ENCODE results near the gene OR10R2.
"Not testable (repeated sequence)": the region's sequence is repeated elsewhere in the genome, so short reads cannot be mapped to it uniquely, and the experiment has no call there.

The OR10R2 gene, protein sequence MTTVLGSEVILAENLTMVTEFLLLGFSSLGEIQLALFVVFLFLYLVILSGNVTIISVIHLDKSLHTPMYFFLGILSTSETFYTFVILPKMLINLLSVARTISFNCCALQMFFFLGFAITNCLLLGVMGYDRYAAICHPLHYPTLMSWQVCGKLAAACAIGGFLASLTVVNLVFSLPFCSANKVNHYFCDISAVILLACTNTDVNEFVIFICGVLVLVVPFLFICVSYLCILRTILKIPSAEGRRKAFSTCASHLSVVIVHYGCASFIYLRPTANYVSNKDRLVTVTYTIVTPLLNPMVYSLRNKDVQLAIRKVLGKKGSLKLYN

DNA sequence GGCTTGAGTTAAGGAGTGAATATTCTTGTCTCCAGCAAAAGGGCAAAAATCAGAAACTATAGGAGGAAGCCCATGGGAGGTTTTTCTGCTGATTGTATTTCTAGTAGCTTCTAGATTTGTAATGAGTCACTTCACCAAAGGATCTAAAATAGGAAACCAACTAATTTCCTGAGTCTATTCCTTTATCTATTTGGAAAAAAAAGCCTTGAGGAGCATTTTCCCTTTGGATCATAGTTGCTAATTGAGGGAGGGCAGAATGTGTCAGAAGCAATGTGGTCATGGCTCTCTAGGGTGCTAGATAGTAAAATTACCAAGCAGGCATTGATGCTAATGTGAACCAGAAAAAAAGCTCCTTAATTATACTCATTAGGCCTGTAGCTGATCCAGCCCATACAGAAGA, at the start of gene OR10R2:
Gene OR10R2 (plus strand): TSS at position 301 of the 400 bp plus-strand sequence. CDS start 106 bp downstream, outside the sequence.
- DNase-seq = no peak

DNA sequence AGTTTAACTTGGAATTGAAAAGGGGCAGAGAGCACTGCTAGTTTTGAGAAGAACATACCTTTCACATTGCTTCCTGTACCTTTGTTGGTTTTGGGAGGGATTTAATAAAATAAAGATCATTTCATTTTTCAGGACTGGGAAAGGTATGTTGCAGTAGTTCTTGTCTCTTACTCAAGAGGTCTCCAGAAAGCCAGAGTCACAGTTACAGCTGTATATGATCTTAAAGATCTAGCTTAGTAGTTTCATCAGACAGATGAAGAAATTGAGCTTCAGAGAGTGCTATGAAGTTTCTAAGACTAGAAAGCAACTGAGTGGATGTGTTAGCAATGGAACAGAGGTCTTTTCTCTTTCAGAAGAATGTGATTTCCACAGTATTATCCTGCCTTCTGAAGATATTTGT, 47.0 kb upstream of the OR10R2 start:
- no peak for DNase-seq

DNA sequence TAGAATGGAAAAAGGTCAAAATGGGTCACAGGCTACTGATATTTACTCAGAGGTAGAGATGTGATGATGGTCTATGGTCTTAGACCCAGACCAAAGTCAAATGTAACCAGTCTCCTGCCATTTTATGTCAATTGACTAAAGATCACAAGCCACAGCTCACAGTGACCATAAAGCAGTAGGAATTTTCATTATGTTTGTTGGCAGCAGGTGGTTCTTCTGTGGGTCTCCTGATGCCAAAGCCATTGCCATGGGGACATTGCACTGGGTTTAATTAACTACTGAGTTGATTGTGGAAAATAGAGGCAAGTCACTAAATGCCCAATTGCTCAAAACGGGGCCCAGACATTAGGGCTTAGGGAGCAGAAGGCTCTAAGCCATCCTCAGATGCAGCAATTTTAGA, 45.9 kb upstream of the OR10R2 start, which contains the start of gene OR10K2:
Gene OR10K2 (minus strand): TSS at position 101 of the 400 bp plus-strand sequence. CDS start 5,371 bp downstream, outside the sequence.
- DNase-seq = no peak

DNA sequence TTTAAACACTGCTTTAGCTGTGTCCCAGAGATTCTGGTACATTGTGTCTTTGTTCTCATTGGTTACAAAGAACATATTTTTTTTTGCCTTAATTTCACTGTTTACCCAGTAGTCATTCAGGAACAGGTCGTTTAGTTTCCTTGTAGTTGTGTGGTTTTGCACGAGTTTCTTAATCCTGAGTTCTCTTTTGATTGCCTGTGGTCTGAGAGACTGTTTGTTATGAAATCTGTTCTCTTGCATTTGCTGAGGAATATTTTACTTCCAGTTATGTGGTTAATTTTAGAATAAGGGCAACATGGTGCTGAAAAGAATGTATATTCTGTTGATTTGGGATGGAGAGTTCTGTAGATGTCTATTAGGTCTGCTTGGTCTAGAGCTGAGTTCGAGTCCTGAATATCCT, 41.9 kb upstream of the OR10R2 start:
- DNase-seq = not testable (repeated sequence)

DNA sequence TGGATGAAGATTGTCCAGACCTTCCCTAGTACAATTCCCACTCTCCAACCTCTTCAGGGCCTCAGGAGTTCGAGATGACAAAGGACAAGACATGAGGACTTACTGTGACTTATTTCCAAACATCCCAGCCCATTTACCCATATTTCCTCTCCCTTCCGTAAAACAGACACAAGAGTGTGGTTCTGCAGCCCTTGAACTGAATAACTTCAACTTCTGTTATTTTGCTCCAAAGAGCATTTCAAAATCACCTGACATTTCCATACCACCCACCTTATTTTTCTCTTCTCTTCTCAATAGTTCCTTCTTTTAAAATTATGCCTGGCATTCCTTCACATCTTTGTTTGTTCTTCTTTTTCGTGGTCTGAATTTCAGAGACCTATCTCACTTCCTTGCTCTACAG, 37.3 kb upstream of the OR10R2 start:
- no peak for DNase-seq

DNA sequence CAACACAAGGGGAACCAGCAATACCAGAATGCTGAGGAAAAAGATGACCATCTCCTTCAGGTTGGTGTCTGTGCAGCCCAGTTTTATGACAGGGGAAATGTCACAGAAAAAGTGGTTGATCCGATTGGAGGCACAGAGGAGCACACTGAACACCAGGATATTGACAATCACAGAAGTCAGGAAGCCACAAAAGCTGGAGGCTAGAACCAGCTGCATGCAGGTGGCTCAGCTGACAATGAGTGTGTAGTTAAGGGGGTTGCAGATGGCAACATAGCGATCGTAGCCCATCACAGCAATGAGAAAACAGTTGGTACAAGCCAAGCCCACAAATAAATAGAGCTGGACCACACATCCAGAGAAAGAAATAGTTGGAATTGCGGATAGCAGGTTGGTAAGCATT, 26.6 kb upstream of the OR10R2 start:
- no peak for DNase-seq

DNA sequence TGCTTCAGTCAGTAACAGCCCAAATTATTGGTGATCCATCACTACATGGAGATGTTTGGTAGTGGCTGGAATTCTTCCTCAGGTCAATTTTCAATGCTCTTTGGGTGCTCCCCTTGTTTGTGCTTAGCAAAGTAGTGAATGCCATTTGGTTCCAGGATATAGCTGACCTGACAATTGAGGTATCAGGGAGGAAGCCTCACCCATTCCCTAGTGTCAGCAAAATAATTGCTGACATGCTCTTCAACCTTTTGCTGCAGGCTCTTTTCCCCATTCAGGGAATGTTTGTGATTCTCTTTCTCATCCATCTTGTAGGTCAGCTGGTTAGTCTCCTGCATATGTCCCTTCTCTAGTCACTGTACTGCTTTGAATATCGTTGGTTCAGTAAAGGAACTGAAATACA, 17.5 kb upstream of the OR10R2 start:
- DNase-seq = no peak

DNA sequence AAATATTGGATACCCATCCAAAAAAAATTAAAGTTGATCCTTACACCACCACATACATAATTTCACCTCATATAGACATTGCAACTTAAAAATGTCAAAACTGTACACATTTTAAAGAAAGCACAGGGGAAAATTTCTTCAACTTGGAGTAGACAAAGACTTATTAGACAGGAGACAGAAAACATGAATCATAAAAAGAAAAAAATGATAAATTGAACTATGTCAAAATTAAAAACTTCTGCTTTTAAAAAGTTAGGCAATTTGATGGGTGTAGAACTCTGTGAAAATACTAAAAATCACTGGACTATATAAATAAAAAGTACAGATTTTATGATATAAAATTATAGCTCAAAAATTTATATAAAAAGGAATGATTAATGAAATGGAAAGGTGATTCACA, 14.8 kb upstream of the OR10R2 start:
- no peak for DNase-seq

DNA sequence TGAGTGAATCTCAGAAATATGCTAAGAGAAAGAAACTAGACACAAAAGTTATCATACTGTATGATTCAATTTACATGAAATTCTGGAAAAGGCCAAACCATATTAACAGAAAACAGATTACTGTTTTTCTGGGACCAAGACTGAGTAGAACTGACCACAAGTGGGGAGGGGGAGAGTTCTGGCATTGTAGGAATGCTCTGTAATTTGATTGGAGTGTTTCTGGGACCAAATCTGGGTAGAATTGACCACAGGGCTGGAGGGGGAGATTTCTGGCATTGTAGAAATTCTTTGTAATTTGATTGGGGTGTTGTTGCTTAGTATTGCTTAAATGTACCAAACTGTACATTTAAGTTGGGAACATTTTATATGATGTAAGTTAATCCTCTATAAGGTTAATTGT, 13.8 kb upstream of the OR10R2 start:
- DNase-seq = no peak

DNA sequence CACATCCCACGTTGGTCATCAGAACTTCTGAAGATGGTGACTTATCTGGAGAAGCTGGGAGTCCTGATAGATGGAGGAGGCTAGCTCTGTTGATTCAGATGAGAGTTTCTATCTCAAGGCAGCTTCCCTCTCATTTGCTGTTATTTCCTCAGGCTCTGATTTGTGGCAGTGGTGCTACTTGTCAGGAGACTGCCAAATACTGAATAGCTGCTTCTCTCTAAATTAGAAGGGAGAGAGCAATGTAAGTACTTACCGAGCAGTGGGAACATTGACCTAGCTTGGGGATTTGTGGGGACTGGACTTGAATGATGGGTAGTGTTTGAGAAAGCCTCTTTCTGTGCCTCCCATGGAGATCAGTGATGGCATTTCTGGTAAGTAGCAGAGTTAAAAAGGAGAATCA, 10.5 kb upstream of the OR10R2 start, which contains the start of gene OR10K1:
Gene OR10K1 (plus strand): TSS at position 301 of the 400 bp plus-strand sequence. CDS start 3,728 bp downstream, outside the sequence.
- no peak for DNase-seq

DNA sequence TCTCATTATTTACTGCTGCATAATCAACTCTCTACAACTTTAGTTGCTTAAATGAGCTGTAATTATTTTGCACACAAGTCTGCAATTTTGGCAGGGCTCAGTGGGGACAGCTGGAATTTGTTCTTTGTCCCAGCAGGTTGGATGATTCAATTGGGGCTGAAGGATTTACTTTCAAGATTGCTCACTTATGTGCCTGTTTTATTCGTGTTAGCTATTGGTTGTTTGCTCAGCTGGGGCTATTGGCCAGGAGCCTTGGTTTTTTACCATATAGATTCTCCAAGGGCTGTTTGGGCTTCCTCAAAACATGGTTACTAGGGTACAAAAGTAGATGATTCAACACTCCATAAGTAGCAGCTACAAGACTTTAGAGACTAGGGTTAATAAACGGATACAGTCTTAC, 13.4 kb downstream of the OR10R2 start:
- peak; percentile 18 for DNase-seq

DNA sequence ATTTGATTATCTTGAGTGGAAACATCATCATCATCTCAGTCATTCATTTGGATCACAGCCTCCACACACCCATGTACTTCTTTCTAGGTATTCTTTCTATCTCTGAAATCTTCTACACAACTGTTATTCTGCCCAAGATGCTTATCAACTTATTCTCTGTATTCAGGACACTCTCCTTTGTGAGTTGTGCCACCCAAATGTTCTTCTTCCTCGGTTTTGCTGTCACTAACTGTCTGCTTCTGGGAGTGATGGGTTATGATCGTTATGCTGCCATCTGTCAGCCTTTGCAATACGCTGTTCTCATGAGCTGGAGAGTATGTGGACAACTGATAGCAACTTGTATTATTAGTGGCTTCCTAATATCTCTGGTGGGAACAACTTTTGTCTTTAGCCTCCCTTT, 19.3 kb downstream of the OR10R2 start:
- DNase-seq = no peak

DNA sequence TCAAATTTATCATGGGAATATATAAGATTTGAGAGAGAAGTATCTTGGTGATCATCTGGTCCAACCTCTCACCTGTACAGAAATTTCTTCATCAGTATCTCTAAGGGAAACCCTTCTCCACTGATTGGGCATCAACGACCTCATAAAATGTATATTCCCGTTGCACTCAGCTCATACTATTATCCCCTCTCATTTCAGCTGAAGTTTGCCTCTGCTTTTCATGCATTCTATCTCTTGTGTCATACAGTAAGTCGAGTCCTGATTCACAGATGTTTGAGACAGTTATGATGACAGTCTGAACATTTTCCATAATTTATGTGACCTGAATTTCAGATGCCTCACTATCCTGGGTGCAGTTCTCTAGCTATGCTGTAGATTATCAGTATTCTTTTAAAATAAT, 21.0 kb downstream of the OR10R2 start:
- DNase-seq = no peak

DNA sequence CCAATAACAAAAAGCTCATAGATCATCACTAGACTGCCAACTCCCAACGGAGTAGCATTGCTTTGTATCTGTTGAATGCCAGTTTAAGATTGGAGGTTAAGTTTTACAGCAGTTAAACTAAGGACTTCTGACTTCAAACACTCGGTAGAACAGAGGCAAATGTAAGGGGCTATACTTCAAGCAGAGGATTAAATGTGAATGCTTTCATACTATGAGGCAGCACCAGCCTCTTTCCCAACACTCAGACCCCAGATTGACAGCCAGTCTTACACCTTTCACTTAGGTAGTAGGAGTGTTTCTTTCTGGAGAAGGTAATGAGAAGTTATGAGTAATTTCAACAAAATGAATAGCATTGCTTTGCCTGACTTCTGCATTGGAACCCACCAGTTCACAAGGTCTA, 22.8 kb downstream of the OR10R2 start:
- DNase-seq = no peak

DNA sequence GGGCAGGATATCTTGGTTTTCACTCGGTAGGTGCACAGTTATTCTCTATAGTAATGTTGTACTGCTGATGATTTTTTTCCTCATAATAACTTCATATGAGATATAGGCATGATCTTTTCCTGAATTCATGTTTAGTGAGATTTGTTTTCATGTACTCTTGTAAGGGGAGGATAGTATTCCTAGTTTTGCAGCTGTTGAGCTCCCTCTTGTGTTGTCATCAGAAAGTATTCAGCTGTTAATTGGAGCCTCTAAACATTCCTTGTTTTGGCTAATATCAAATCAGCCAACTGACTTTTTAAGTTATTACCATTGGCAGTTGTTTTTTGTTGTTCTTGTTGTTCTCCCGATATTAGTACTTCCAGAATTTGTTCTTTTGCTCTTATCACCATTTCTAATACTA, 24.4 kb downstream of the OR10R2 start:
- DNase-seq = no peak

DNA sequence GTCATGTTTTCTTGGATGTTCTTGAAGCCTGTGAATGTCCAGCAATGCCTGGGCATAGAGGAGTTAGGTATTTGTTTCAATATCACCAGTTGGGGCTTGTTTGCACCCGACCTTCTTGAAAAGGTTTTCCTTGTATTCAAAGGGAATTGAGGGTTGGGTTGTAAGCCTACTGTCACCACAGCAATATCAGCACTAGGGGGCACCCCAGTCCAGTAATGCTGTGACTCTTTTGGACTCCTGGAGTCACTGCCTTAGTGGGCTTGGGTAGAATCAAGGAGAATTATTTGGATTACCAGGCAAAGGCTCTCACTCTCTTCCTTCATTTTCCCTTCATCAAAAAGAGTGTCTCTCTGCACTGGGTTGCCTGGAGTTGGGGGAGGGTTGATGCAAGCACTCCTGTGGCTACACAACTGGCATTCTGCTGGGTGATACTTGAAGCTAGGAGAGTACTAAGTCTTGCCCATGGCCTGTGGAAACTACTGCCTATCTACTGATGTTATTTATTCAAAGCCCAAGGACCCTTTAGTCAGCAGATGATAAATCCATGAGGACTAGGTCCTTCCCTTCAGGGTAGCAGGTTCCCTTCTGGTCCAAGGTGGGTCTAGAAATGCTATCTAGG, 34.5 kb downstream of the OR10R2 start:
- no peak for DNase-seq

DNA sequence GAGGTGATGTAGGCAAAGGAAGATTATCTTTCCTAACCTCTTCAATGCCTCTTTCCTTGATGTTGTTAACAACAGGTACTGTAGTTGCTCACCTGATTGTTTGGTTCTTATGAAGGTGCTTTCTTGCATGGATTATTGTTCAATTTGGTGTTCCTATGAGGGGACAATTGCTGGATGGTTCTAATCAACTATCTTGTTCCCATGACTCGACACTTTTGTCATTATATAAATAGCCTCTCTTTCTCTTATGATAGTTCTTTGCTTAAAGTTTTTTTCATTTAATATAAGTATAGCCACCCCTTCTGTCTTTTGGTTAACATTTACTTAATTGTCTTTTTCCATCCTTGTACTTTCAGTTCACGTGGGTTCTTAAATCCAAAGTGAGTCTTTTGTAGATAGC, 35.5 kb downstream of the OR10R2 start:
- no peak for DNase-seq

DNA sequence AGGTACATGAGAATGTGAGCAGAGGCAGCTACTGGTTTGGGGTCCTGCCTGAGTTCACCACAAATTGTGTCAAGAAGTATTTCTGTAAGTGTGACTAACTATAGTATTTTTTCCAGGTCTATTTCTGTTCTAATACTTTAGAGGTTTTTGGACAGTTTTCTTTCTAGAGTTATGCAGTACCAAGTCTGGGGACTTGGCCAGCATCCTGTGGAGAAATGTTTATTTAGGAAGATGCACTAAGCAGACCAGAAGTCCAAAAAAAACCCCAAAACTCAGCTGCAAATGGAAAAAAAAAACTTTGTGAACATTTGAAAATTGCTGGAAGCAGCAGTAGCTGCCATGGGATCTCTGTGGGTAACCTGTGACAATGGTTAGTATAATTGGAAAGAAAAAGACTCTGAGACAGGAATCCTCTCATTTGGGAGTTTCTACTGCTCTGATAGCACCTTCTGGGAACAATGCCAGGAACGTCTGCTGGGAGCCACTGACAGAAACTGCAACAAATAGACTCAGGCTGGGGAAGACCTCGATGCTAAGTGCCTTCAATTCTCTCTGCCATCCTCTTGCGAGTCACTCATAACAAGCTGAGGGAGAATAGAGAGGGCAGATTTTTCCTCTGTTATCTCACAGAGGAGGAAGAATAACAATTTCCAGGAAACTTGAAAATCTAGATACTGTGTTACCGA, 37.6 kb downstream of the OR10R2 start:
- DNase-seq = no peak

DNA sequence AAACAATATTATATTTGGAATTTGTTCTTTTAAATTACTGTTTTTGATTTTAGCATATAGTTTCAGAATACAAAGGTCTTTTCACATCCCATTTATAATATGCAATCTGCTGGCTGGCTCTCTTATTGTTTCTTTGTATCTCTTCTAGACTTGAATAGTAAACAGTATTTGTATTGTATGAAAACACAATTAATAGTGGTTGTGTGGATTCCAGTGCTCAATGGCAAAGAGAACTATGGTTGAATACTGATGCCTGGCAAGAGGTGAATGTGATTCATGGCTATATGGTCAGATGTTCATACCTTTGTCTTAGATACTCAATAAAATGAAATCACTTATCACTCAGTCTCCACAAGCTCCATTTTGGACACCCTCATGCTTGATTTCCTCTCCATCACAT, 44.9 kb downstream of the OR10R2 start:
- DNase-seq = no peak

DNA sequence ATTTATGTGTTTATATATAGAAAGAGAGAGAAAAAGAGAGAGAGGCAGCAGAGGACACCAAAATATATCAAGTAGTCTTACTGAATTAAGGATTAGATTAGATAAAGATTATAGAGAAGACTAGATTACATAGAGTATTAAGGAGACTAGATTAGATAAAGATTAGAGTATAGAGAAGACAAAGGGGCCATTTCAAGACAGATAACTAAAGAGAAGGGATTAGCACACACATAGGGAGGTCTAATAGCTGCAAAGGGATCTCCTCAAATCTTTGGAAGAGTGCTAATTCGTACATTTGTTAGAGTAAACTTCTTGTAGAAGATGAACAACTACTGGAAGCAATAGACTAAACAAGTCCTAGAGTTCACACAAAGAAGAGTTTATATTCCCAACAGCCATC, 48.0 kb downstream of the OR10R2 start:
- no peak for DNase-seq

DNA sequence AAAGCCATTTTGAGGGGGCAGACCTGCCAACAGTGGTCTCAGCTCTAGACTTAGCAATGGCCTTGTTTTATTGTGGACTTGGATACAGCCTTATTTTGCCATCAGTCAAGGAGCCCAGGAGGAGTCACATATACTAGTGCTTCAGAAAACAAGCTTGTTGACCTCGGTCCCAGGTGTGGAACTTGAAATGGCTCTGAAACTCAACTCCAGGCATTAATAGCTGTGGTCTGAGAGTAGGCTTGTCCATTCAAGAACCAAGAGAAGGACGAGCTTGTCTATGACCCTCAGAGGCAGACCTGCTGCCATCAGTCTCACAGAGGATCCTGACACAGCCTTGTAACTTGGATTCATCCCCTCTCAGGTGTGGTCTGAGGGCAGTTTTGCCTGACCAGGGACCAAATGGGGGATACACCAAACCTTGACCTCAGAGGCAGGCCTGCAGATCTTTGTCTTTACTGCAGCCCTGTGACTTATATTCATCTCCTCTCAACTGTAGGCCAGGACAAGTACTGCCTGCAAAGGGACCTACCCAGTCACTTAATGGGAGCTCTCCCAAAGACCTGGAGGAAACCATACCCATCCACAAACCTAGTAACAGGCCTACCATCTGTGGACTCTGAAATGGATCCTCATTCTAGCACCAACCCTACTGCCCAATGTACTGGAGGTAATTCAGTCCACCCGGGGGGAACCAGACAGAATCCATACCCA, 49.1 kb downstream of the OR10R2 start:
- DNase-seq = no peak

DNA sequence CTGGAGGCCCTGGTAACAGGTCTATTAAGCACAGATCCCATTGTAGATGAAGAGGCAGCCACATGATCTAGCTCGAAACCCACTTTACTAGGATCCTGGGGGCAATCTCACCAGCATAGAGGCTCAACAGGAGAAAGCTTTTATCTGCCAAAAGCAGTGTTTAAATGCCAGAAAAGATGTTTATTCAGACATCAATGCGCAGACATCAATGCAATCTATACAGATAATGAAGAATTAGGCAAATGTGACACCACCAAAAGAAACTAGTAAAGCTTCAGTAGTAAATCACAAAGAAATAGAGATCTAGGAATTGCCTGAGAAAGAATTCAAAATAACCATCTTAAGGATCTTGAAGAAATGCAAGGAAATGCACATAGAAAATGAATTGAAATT, 49.6 kb downstream of the OR10R2 start:
- DNase-seq = no peak

DNA sequence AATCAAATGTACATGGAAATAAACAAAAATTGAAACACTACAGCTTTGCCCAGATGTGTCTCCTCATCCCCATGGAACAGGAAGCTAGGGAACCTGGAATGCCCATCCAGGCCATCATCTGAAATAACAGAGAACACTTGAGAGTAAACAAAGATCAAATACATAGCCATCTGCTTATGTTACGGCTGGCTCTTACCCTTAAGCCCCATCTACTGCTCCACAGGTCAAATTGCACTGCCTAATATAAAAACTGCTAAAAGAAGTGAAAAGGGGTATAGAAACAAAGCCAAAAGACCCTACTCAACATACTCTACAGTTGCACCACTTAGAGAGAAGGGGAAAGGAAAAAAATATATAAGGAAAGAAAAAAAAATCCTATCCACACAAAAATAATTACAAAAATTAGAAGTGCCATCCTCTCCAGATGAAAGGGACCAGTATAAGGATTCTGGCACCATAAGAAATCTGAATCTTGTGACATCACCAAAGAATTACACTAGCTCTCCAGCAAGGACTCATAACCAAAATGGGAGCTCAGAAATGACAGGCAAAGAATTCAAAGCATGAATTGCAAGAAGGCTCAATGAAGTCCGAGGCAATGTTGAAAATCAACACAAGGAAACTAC, 55.3 kb downstream of the OR10R2 start:
- DNase-seq = no peak
